ENCODE data around the gene MYO18B.

MYO18B gene

DNA sequence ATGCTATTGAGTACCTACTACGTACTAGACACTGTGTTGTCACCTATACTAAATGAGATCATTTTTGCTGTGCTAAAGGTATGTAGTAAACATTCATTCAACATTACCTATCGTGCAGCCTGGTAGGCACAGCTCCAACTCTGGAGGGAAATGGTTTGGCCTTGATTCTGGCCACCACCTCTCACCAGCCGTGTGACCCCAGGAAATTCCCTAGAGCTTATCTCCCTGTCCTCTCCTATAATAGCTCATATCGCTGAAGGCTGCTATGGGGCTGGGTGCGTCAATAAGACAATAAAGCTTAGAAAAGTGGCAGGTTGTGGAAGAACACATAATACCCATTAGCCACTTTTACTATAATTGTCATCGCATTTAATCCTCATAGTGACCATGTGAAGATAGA is 107.5 kb downstream of the MYO18B start:
- H3K27me3 ChIP-seq (ENCODE audit: control insufficient read depth in 1 of 2, insufficient read depth in 2 of 2, low read length in 2 of 2): peaks cover 4 to 5% of the 10 kb centered on the region in 2 donors
- no peaks in the 10 kb centered on the region for H3K4me1 ChIP-seq (ENCODE audit: control insufficient read depth, insufficient read depth, low read length)
- H3K27ac ChIP-seq (ENCODE audit: low read length): no peak overlapping the region
- H3K36me3 ChIP-seq (ENCODE audit: control insufficient read depth in 2 of 2, insufficient read depth in 2 of 2, low read length in 2 of 2): no peaks in the 10 kb centered on the region
- no peak overlapping the region for H3K4me3 ChIP-seq (ENCODE audit: low read length in 2 of 2)
- no peak overlapping the region for H3K9ac ChIP-seq (ENCODE audit: low read length in 2 of 2)
- H3K9me3 ChIP-seq (ENCODE audit: control insufficient read depth in 2 of 2, low read length in 2 of 2): no peaks in the 10 kb centered on the region

GRCh38 chr22:25852223-25852622 is 110.2 kb downstream of the MYO18B start:
- H3K4me3 ChIP-seq (ENCODE audit: low read length in 2 of 2): no peak overlapping the region
- H3K9ac ChIP-seq (ENCODE audit: low read length in 2 of 2): no peak overlapping the region
- no peaks in the 10 kb centered on the region for H3K4me1 ChIP-seq (ENCODE audit: control insufficient read depth, insufficient read depth, low read length)
- no peaks in the 10 kb centered on the region for H3K9me3 ChIP-seq (ENCODE audit: control insufficient read depth in 2 of 2, low read length in 2 of 2)
- no peak overlapping the region for H3K27ac ChIP-seq (ENCODE audit: low read length)
- H3K36me3 ChIP-seq (ENCODE audit: control insufficient read depth in 2 of 2, insufficient read depth in 2 of 2, low read length in 2 of 2): no peaks in the 10 kb centered on the region
- H3K27me3 ChIP-seq (ENCODE audit: control insufficient read depth in 1 of 2, insufficient read depth in 2 of 2, low read length in 2 of 2): peaks cover 4 to 9% of the 10 kb centered on the region in 2 donors

GRCh38 chr22:25853078-25853477 is 111.1 kb downstream of the MYO18B start:
- Histone ChIP-seq H3K27me3 (ENCODE audit: control insufficient read depth in 1 of 2, insufficient read depth in 2 of 2, low read length in 2 of 2) (peaks cover 4 to 9% of the 10 kb centered on the region in 2 donors), H3K9me3 (ENCODE audit: control insufficient read depth in 2 of 2, low read length in 2 of 2) (no peaks in the 10 kb centered on the region), H3K27ac (ENCODE audit: low read length) (no peak overlapping the region), H3K4me3 (ENCODE audit: low read length in 2 of 2) (no peak overlapping the region), H3K4me1 (ENCODE audit: control insufficient read depth, insufficient read depth, low read length) (no peaks in the 10 kb centered on the region), H3K9ac (ENCODE audit: low read length in 2 of 2) (no peak overlapping the region), H3K36me3 (ENCODE audit: control insufficient read depth in 2 of 2, insufficient read depth in 2 of 2, low read length in 2 of 2) (no peaks in the 10 kb centered on the region)

DNA sequence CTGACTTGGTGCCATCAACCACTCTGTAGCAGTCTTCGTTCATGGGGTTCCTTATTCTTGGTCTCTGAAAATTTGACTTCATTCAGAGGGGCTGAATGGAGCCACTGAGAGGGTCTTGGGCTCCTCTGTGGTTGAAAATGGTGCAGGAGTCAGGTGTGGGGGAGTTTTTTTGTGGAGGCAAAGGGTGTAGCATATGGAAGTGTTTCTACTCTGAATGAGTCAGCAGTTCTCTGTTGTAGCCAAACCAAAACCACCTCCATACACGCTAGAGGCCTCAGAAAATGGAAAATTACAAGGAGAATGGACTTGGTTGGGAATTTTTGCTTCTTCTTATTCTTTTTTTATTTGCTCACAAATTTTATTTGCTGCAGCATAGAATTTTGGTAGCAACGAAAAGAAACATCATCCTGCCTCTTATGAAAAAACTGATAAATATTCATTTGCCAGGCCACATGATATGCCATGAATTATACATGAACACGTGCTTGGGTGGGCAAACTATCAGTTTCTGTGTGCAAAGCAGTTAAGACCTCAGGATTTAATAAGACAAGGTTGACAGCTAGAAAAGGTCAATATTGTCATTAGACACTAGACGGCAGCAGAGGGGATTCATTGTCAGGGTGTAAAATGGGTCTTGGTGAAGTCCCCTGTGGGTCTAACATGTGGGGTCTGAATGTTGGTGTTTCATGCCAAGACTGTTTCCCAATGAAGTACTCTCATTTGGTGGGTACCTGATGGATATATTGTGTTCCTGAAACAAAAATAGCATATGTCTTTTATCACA is 111.7 kb downstream of the MYO18B start:
- Histone ChIP-seq H3K36me3 (ENCODE audit: control insufficient read depth in 2 of 2, insufficient read depth in 2 of 2, low read length in 2 of 2) (no peaks in the 10 kb centered on the region), H3K4me1 (ENCODE audit: control insufficient read depth, insufficient read depth, low read length) (no peaks in the 10 kb centered on the region), H3K27ac (ENCODE audit: low read length) (no peak overlapping the region), H3K27me3 (ENCODE audit: control insufficient read depth in 1 of 2, insufficient read depth in 2 of 2, low read length in 2 of 2) (peaks cover 4 to 9% of the 10 kb centered on the region in 2 donors), H3K4me3 (ENCODE audit: low read length in 2 of 2) (no peak overlapping the region), H3K9ac (ENCODE audit: low read length in 2 of 2) (no peak overlapping the region), H3K9me3 (ENCODE audit: control insufficient read depth in 2 of 2, low read length in 2 of 2) (no peaks in the 10 kb centered on the region)

DNA sequence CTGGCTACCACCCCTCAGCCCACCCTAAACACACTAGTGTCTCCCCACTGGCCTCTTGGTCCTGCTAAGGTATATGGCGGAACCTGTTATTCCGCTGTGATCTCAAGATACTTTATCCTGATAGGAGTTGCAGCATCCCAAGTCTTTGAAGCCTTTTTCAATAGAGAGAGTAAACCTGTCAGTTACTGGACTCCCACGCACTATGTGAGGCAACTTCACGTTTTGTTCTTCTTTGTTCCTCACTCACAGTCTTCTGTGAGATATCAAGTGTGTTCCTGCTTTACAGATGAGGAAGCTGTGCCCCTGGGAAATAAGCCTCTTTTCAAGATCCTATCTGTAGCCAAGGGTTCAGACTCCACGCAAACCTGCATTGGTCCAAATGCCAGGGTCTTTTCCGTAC is 127.8 kb downstream of the MYO18B start:
- Histone ChIP-seq H3K9me3 (ENCODE audit: control insufficient read depth in 2 of 2, low read length in 2 of 2) (peaks cover 0 to 2% of the 10 kb centered on the region in 2 donors), H3K36me3 (ENCODE audit: control insufficient read depth in 2 of 2, insufficient read depth in 2 of 2, low read length in 2 of 2) (no peaks in the 10 kb centered on the region), H3K27me3 (ENCODE audit: control insufficient read depth in 1 of 2, insufficient read depth in 2 of 2, low read length in 2 of 2) (peaks cover 0 to 5% of the 10 kb centered on the region in 2 donors)

GRCh38 chr22:25874327-25874726 is 132.3 kb downstream of the MYO18B start:
- Histone ChIP-seq H3K27ac (ENCODE audit: low read length) (no peak overlapping the region), H3K4me3 (ENCODE audit: low read length in 2 of 2) (no peak overlapping the region), H3K9me3 (ENCODE audit: control insufficient read depth in 2 of 2, low read length in 2 of 2) (peaks cover 0 to 4% of the 10 kb centered on the region in 2 donors), H3K27me3 (ENCODE audit: control insufficient read depth in 1 of 2, insufficient read depth in 2 of 2, low read length in 2 of 2) (peaks cover 0 to 8% of the 10 kb centered on the region in 2 donors), H3K36me3 (ENCODE audit: control insufficient read depth in 2 of 2, insufficient read depth in 2 of 2, low read length in 2 of 2) (no peaks in the 10 kb centered on the region), H3K9ac (ENCODE audit: low read length in 2 of 2) (no peak overlapping the region), H3K4me1 (ENCODE audit: control insufficient read depth, insufficient read depth, low read length) (no peaks in the 10 kb centered on the region)

More for the DNA sequence above, 127.8 kb downstream of the MYO18B start:
- H3K27ac ChIP-seq (ENCODE audit: low read length): no peak overlapping the region
- H3K4me1 ChIP-seq (ENCODE audit: control insufficient read depth, insufficient read depth, low read length): no peaks in the 10 kb centered on the region
- H3K4me3 ChIP-seq (ENCODE audit: low read length in 2 of 2): no peak overlapping the region
- no peak overlapping the region for H3K9ac ChIP-seq (ENCODE audit: low read length in 2 of 2)

DNA sequence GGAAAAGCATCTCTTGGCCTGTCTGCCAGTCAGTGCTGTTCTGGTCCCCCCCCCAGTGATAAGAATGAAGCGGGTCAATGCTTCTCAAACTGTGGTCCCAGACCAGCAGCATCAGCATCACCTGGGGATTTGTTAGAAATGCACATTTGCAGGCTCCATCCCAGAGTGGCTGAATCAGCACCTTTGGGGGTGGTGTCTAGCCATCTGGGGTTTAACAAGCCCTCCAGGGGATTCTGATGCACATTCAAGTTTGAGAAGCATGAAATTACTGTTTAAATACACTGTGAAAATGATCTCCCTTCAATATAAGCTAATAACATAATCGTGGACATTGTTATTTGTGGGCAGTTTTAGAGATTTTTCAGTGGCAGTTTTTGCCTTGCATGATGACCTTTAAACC is 133.5 kb downstream of the MYO18B start:
- H3K36me3 ChIP-seq (ENCODE audit: control insufficient read depth in 2 of 2, insufficient read depth in 2 of 2, low read length in 2 of 2): no peaks in the 10 kb centered on the region
- no peak overlapping the region for H3K27ac ChIP-seq (ENCODE audit: low read length)
- peaks cover 0 to 4% of the 10 kb centered on the region in 2 donors for H3K9me3 ChIP-seq (ENCODE audit: control insufficient read depth in 2 of 2, low read length in 2 of 2)
- no peak overlapping the region for H3K4me3 ChIP-seq (ENCODE audit: low read length in 2 of 2)
- H3K9ac ChIP-seq (ENCODE audit: low read length in 2 of 2): no peak overlapping the region
- H3K27me3 ChIP-seq (ENCODE audit: control insufficient read depth in 1 of 2, insufficient read depth in 2 of 2, low read length in 2 of 2): peaks cover 0 to 8% of the 10 kb centered on the region in 2 donors
- no peaks in the 10 kb centered on the region for H3K4me1 ChIP-seq (ENCODE audit: control insufficient read depth, insufficient read depth, low read length)

DNA sequence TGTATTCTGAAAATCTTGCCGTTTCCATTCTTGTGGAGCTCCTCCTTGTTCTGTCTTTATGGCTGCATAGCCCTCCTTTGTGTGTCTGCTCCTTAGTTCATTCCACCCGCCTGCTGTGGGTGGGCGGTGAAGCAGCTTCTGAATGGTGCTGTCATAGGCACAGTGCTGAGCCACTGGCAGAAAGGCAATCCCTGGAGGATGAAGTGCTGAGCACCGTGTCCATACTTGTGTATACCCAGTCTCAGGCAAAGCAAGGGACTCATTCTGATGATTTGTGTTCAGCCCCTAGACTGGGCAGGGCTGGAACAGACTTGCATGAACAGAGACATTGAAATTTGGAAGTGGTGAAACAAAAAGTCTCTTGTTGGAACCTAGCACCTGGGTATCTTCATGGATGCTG is 134.9 kb downstream of the MYO18B start:
- Histone ChIP-seq H3K4me1 (ENCODE audit: control insufficient read depth, insufficient read depth, low read length) (no peaks in the 10 kb centered on the region), H3K9me3 (ENCODE audit: control insufficient read depth in 2 of 2, low read length in 2 of 2) (peaks cover 0 to 4% of the 10 kb centered on the region in 2 donors), H3K27me3 (ENCODE audit: control insufficient read depth in 1 of 2, insufficient read depth in 2 of 2, low read length in 2 of 2) (peaks cover 0 to 8% of the 10 kb centered on the region in 2 donors), H3K27ac (ENCODE audit: low read length) (no peak overlapping the region), H3K36me3 (ENCODE audit: control insufficient read depth in 2 of 2, insufficient read depth in 2 of 2, low read length in 2 of 2) (no peaks in the 10 kb centered on the region), H3K4me3 (ENCODE audit: low read length in 2 of 2) (no peak overlapping the region), H3K9ac (ENCODE audit: low read length in 2 of 2) (no peak overlapping the region)

- Histone ChIP-seq H3K9ac (ENCODE audit: low read length in 2 of 2) (no peak overlapping the region), H3K27ac (ENCODE audit: low read length) (no peak overlapping the region), H3K27me3 (ENCODE audit: control insufficient read depth in 1 of 2, insufficient read depth in 2 of 2, low read length in 2 of 2) (peaks cover 0 to 8% of the 10 kb centered on the region in 2 donors), H3K36me3 (ENCODE audit: control insufficient read depth in 2 of 2, insufficient read depth in 2 of 2, low read length in 2 of 2) (no peaks in the 10 kb centered on the region), H3K4me3 (ENCODE audit: low read length in 2 of 2) (no peak overlapping the region), H3K9me3 (ENCODE audit: control insufficient read depth in 2 of 2, low read length in 2 of 2) (peaks cover 0 to 4% of the 10 kb centered on the region in 2 donors), H3K4me1 (ENCODE audit: control insufficient read depth, insufficient read depth, low read length) (no peaks in the 10 kb centered on the region)
These were observed 136.9 kb downstream of the MYO18B start for GRCh38 chr22:25878933-25879332.

DNA sequence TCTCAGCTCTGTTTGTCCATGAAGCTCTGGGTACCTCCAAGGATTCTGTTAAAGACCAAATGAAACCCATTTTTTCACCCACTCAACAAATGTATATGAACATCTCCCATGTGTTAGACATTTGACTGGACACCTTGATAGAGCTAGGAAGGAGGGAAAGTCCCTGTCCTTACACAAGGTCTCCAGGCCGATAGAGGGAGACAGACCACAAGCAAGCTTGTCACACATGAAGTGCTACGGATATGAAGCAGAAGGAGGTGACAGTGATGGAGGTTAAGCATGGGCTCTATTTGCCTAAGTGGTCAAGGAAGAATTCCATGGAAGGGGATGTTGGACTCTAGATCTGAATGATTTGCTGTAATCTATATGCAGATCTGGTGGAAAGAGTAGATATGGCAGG is 138.5 kb downstream of the MYO18B start:
- H3K4me1 ChIP-seq (ENCODE audit: control insufficient read depth, insufficient read depth, low read length): no peaks in the 10 kb centered on the region
- no peaks in the 10 kb centered on the region for H3K27me3 ChIP-seq (ENCODE audit: control insufficient read depth in 1 of 2, insufficient read depth in 2 of 2, low read length in 2 of 2)
- H3K27ac ChIP-seq (ENCODE audit: low read length): no peak overlapping the region
- H3K4me3 ChIP-seq (ENCODE audit: low read length in 2 of 2): no peak overlapping the region
- H3K36me3 ChIP-seq (ENCODE audit: control insufficient read depth in 2 of 2, insufficient read depth in 2 of 2, low read length in 2 of 2): no peaks in the 10 kb centered on the region
- no peak overlapping the region for H3K9ac ChIP-seq (ENCODE audit: low read length in 2 of 2)
- H3K9me3 ChIP-seq (ENCODE audit: control insufficient read depth in 2 of 2, low read length in 2 of 2): no peaks in the 10 kb centered on the region

- Histone ChIP-seq H3K4me1 (ENCODE audit: control insufficient read depth, insufficient read depth, low read length) (no peaks in the 10 kb centered on the region), H3K36me3 (ENCODE audit: control insufficient read depth in 2 of 2, insufficient read depth in 2 of 2, low read length in 2 of 2) (no peaks in the 10 kb centered on the region), H3K27ac (ENCODE audit: low read length) (no peak overlapping the region), H3K9ac (ENCODE audit: low read length in 2 of 2) (no peak overlapping the region), H3K9me3 (ENCODE audit: control insufficient read depth in 2 of 2, low read length in 2 of 2) (no peaks in the 10 kb centered on the region), H3K27me3 (ENCODE audit: control insufficient read depth in 1 of 2, insufficient read depth in 2 of 2, low read length in 2 of 2) (no peaks in the 10 kb centered on the region), H3K4me3 (ENCODE audit: low read length in 2 of 2) (no peak overlapping the region)
These were observed 139.3 kb downstream of the MYO18B start for GRCh38 chr22:25881210-25881755.

Data from stomach smooth muscle (tissue), 2 donors.